Mesenchymal stem cell (in vitro differentiated cells and primary cell): ENCODE data around the gene ABCG2. TPM values are rescaled to one million over a fixed set of nuclear protein-coding genes. Genes with fewer than 3 reads are reported as not detected.

Source experiments
- small RNA-seq: library from polyadenylated mRNA; stranded (forward); fragments of <200 nt; extraction: miRNeasy Mini kit (QIAGEN cat#:217004); gene quantifications from one replicate; pipeline ENCODE3, GENCODE V24; 2013; ENCODE audit warnings: low read depth

ABCG2 gene

Small RNAs within 50 kb of the gene (small RNA-seq; reads per million reads assigned to genes)
- not detected for gene RNU6-818P
- gene RNU6ATAC31P = not detected
